GM19035 (cell line): Measurements from ENCODE around the gene TCP11L1.
"Not testable (repeated sequence)": the region's sequence is repeated elsewhere in the genome, so short reads cannot be mapped to it uniquely, and the experiment has no call there.

Source experiments
- ATAC-seq: cut with Tn5 transposase; IDR thresholded peaks from one replicate; pipeline ENCODE4 v1.9.1; 2021; ENCODE audit not compliant: unreplicated experiment

The TCP11L1 gene

GRCh38 chr11:33028537-33028914 lies 10.8 kb upstream of the TCP11L1 start:
- no peak for ATAC-seq

- not testable (repeated sequence) for ATAC-seq
These were observed 10.2 kb upstream of the TCP11L1 start for GRCh38 chr11:33029218-33029617.

- no peak for ATAC-seq
These were observed 5.9 kb upstream of the TCP11L1 start for GRCh38 chr11:33033493-33033892.

GRCh38 chr11:33035011-33035410 lies 4.4 kb upstream of the TCP11L1 start:
- ATAC-seq, result no peak

- ATAC-seq, result peak; percentile 32
These were observed 875 bp downstream of the TCP11L1 start for GRCh38 chr11:33040033-33040861.

- no peak for ATAC-seq
These were observed 1.6 kb downstream of the TCP11L1 start for GRCh38 chr11:33040862-33041453.

- ATAC-seq, result no peak
These were observed 4.0 kb downstream of the TCP11L1 start for GRCh38 chr11:33043221-33043830.

- ATAC-seq, result no peak
These were observed 4.9 kb downstream of the TCP11L1 start for GRCh38 chr11:33044285-33044756.

- ATAC-seq, result no peak
These were observed 6.3 kb downstream of the TCP11L1 start for GRCh38 chr11:33045551-33046255.

GRCh38 chr11:33048701-33049100 lies 9.3 kb downstream of the TCP11L1 start:
- ATAC-seq, result not testable (repeated sequence)

GRCh38 chr11:33049565-33050408 lies 10.4 kb downstream of the TCP11L1 start:
- ATAC-seq, result not testable (repeated sequence)

GRCh38 chr11:33052231-33052630 lies 12.9 kb downstream of the TCP11L1 start:
- no peak for ATAC-seq

GRCh38 chr11:33055375-33055774 lies 16.0 kb downstream of the TCP11L1 start:
- no peak for ATAC-seq

- no peak for ATAC-seq
These were observed 17.9 kb downstream of the TCP11L1 start for GRCh38 chr11:33057284-33057683.

- ATAC-seq, result no peak
These were observed 20.1 kb downstream of the TCP11L1 start for GRCh38 chr11:33059331-33060007.

GRCh38 chr11:33060271-33060670 lies 20.9 kb downstream of the TCP11L1 start:
- ATAC-seq, result no peak

GRCh38 chr11:33062137-33062536 lies 22.8 kb downstream of the TCP11L1 start:
- no peak for ATAC-seq

- peak; percentile 49 for ATAC-seq
These were observed 24.0 kb downstream of the TCP11L1 start for GRCh38 chr11:33063326-33063881.

GRCh38 chr11:33064033-33064825 lies 24.9 kb downstream of the TCP11L1 start:
- no peak for ATAC-seq
